Measurements from ENCODE around the gene ARID3C. TPM values are rescaled to one million over a fixed set of nuclear protein-coding genes. Genes with fewer than 3 reads are reported as not detected.

The ARID3C gene
- total and polyA plus RNA-seq, 11 donors = 0.20 TPM; not detected in 10

GRCh38 chr9:34630402-34631154 lies 1.7 kb upstream of the ARID3C start:
- no peaks in the 10 kb centered on the region for H3K9me3 ChIP-seq
- DNase-seq (no peak), ATAC-seq (no peak)
- H3K4me3 ChIP-seq = no peak overlapping the region
- no peak overlapping the region for H3K27ac ChIP-seq
- H3K4me1 ChIP-seq = peaks cover 0 to 17% (median 7%) of the 10 kb centered on the region in 12 donors
- peaks cover 0 to 7% (median 0%) of the 10 kb centered on the region in 9 donors for H3K36me3 ChIP-seq
- TF ChIP-seq POLR2A (IDR thresholded peaks at IDR 0.05) (no peak), CTCF (IDR thresholded peaks at IDR 0.05) (no peak)
- peaks cover 21 to 53% (median 40%) of the 10 kb centered on the region in 9 donors for H3K27me3 ChIP-seq
- WGBS, 4 donors = 39 to 40% (median 40%) methylated on average over 5 of the region's 5 CpGs
- intact Hi-C loops (cut with DNase I) = no loop called here

DNA sequence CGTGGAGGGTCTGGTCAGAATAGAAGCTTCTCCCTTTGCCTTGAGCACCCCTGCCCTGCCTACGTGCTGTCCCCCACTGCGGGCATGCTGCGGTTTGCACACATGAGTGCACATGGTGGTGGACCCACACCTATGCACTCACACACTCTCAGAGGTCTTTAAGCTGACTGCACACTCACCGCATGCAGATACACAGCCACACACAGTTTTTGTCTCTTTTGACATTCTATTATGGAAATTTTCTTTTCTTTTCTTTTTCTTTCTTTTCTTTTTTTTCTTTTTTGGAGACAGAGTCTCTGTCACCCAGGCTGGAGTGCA lies 584 bp upstream of the ARID3C start:
- WGBS, 4 donors = 21 to 48% (median 30%) methylated on average over 5 of the region's 5 CpGs
- H3K27me3 ChIP-seq = peaks cover 31 to 64% (median 51%) of the 10 kb centered on the region in 9 donors
- TF ChIP-seq POLR2A (IDR thresholded peaks at IDR 0.05) (no peak), CTCF (IDR thresholded peaks at IDR 0.05) (no peak)
- H3K9me3 ChIP-seq = no peaks in the 10 kb centered on the region
- peak overlapping the region in 7 of 12 donors; percentile 11 to 55 (median 46) for H3K4me3 ChIP-seq
- DNase-seq (no peak), ATAC-seq (no peak)
- H3K27ac ChIP-seq = no peak overlapping the region
- no peaks in the 10 kb centered on the region for H3K36me3 ChIP-seq
- peaks cover 0 to 20% (median 8%) of the 10 kb centered on the region in 12 donors for H3K4me1 ChIP-seq
- intact Hi-C loops (cut with DNase I) = no loop called here

DNA sequence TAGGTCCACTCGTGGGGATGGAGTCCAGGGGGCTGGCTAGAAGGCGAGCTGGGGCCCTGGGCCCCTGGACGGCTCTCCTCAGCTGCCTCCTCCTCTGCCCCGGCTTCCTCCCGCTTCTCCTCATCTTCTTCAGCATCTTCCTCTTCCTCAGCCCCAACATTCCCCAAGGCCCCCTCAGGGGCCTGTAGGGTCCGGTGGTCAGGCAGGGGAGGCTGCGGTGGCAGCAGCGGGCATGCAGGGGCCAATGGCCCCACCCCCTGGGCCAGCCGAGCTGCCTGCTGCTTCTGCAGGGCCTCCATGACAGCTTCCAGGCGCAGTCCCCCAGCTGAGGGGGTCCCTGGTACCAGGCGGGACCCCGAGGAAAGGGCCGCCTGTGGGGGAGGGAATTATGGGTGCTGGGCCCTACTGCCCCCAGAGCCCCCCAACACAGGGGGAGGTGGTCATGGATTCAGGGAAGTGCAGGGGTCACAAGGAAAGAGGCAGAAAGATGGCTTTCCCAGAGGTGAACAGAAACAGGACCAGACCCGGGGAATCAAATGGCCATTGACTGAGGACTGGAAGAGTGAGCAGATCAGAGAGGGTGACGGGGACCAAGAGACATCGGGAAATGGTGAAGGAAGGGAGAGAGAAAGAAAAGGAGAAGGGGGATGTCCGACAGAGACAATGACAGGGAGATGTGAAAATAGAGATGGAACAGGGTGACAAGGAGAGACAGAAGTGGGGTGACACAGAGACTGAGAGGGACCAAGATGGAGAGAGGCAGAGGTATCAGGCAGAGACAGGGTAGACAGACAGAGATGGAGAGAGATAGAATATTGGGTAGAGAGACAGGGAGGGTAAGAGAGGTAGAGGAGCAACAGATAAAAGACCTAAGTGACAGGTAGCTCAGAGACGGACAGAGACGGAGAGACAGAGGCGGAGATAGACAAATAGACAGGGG lies 880 bp downstream of the ARID3C start:
- Histone ChIP-seq H3K36me3 (no peaks in the 10 kb centered on the region), H3K4me1 (peaks cover 0 to 29% (median 13%) of the 10 kb centered on the region in 12 donors), H3K4me3 (peak overlapping the region in 8 of 12 donors; percentile 11 to 57 (median 48)), H3K27me3 (peaks cover 35 to 79% (median 66%) of the 10 kb centered on the region in 9 donors), H3K27ac (no peak overlapping the region), H3K9me3 (no peaks in the 10 kb centered on the region)
- WGBS, 4 donors = 36 to 46% (median 40%) methylated on average over 17 to 20 of the region's 20 CpGs
- ATAC-seq = no peak
- no peak for DNase-seq
- no peak for TF ChIP-seq POLR2A (IDR thresholded peaks at IDR 0.05)
- no peak for TF ChIP-seq CTCF (IDR thresholded peaks at IDR 0.05)
- intact Hi-C loops (cut with DNase I) = no loop called here

DNA sequence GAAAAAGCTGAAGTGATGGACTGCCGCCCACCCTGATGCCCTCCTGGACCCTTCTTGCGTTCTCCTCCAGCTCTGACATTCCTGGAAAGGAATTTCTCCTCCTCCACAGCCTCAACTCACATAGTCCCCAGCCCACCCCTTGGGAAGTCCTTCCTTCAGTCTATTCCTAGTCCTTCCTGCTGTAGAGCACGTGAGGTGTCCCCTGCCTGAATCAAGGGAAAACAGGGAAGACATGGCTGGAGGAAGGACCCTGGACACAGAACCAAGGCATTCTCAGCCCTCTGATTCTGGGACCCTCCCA lies 3.7 kb downstream of the ARID3C start:
- 64 to 81% (median 75%) methylated on average over 3 of the region's 3 CpGs for WGBS, 4 donors
- no peak overlapping the region for H3K4me3 ChIP-seq
- no peak for TF ChIP-seq CTCF (IDR thresholded peaks at IDR 0.05)
- TF ChIP-seq POLR2A (IDR thresholded peaks at IDR 0.05) = no peak
- no peak for ATAC-seq
- no peak for DNase-seq
- peaks cover 0 to 34% (median 17%) of the 10 kb centered on the region in 12 donors for H3K4me1 ChIP-seq
- no peak overlapping the region for H3K27ac ChIP-seq
- no peaks in the 10 kb centered on the region for H3K36me3 ChIP-seq
- no peaks in the 10 kb centered on the region for H3K9me3 ChIP-seq
- intact Hi-C loops (cut with DNase I) = no loop called here
- H3K27me3 ChIP-seq = peaks cover 39 to 87% (median 77%) of the 10 kb centered on the region in 9 donors
